HepG2 (cell line): ENCODE measurements around the gene MAST1. TPM values are rescaled to one million over a fixed set of nuclear protein-coding genes. Genes with fewer than 3 reads are reported as not detected.

Experiments
- ATAC-seq: fragments of 200-7000 bp; cut with Tn5 transposase; 3 replicates; pipeline ENCODE4 v1.9.1; 2020; ENCODE audit warnings: mild to moderate bottlenecking, moderate library complexity
- BruUV-seq: library from RNA; stranded (reverse); fragments of 400-500 nt; replicated peaks from 2 replicates; lab custom pipeline; 2021; lab: Mats Ljungman, UMichigan
- CTCF ChIA-PET: fragments of 300-600 bp; formaldehyde crosslinking; extraction: SDS; loops from one replicate; lab custom pipeline; 2021; ENCODE audit warnings: low total read pairs, inconsistent platforms, low intra/inter-chr PET ratio; lab: Yijun Ruan, JAX
- POLR2A ChIA-PET: fragments of 350-600 bp; sonication (Branson Sonifier 250); formaldehyde crosslinking; loops from one replicate; lab custom pipeline; 2020; ENCODE audit warnings: antibody characterized with exemption, inconsistent platforms; lab: Yijun Ruan, JAX
- DNase-seq: peaks from one replicate; pipeline ENCODE4 v3.0.0-alpha.2; 2015; ENCODE audit warnings: low spot score
- FAIRE-seq: peaks from 3 replicates; lab custom pipeline; 2011; peaks lifted over from hg19 to GRCh38; lab: Jason Lieb, UNC
- H2AFZ ChIP-seq: one replicate; pipeline ENCODE4 v1.6.1; 2011; ENCODE audit warnings: low read length, inconsistent platforms
- H3K27ac ChIP-seq: fragments of 300-600 bp; 3 replicates; pipeline ENCODE4 v1.8.0; 2011; ENCODE audit warnings: mixed run types, mild to moderate bottlenecking, mixed read lengths, low read length, inconsistent platforms; ENCODE audit not compliant: insufficient read depth; ENCODE audit errors: extremely low read length
- H3K27me3 ChIP-seq, 2 experiments: fragments of 200-600 bp in 1 of 2; 2 replicates in 1 of 2; 3 replicates in 1 of 2; pipeline versions ENCODE4 v1.6.0 to v1.8.0; 2011; ENCODE audit warnings: low read length in 2 of 2, mild to moderate bottlenecking in 2 of 2, moderate library complexity in 2 of 2, inconsistent platforms in 1 of 2; ENCODE audit not compliant: insufficient read depth in 2 of 2, control insufficient read depth in 1 of 2
- H3K36me3 ChIP-seq, 2 experiments: fragments of 200-600 bp in 1 of 2; replicated peaks in 1 of 2; 2 replicates in 1 of 2; 3 replicates in 1 of 2; pipeline versions ENCODE4 v1.5.1 to v1.8.0; 2011; ENCODE audit warnings: low read length in 2 of 2, inconsistent platforms in 1 of 2; ENCODE audit not compliant: insufficient read depth in 2 of 2, control insufficient read depth in 1 of 2
- H3K4me1 ChIP-seq: 2 replicates; pipeline ENCODE4 v1.5.1; 2012; ENCODE audit warnings: low read length, inconsistent platforms; ENCODE audit not compliant: insufficient read depth
- H3K4me2 ChIP-seq: 2 replicates; pipeline ENCODE4 v1.6.0; 2011; ENCODE audit warnings: low read depth, low read length, inconsistent platforms
- H3K4me3 ChIP-seq, 3 experiments: fragments of 200-600 bp in 1 of 3; sonication (generic), shearing (Covaris generic) in 1 of 3; replicated peaks in 1 of 3; 2 replicates each; pipeline ENCODE4 v1.5.1; 2011 to 2016; ENCODE audit warnings: low read length in 3 of 3, inconsistent platforms in 2 of 3, low read depth in 2 of 3, mild to moderate bottlenecking in 2 of 3, control low read depth in 1 of 3, mixed read lengths in 1 of 3; ENCODE audit not compliant: insufficient read depth in 1 of 3
- H3K79me2 ChIP-seq: one replicate; pipeline ENCODE4 v1.6.1; 2011; ENCODE audit warnings: low read length, inconsistent platforms; ENCODE audit not compliant: insufficient read depth
- H3K9ac ChIP-seq: 2 replicates; pipeline ENCODE4 v1.6.0; 2011; ENCODE audit warnings: mild to moderate bottlenecking, low read depth, low read length, inconsistent platforms; ENCODE audit not compliant: insufficient read depth
- H3K9me3 ChIP-seq: 2 replicates; pipeline ENCODE4 v1.5.1; 2012; ENCODE audit warnings: mild to moderate bottlenecking, low read length
- H4K20me1 ChIP-seq: 2 replicates; pipeline ENCODE4 v1.6.0; 2011; ENCODE audit warnings: inconsistent platforms, mild to moderate bottlenecking, low read length, moderate library complexity; ENCODE audit not compliant: insufficient read depth
- DMAP1 ChIP-seq: IDR thresholded peaks from 2 replicates; pipeline ENCODE4 v1.6.1; 2016
- IRF9 ChIP-seq: sonication (generic); formaldehyde crosslinking; IDR thresholded peaks from 2 replicates; pipeline ENCODE4 v1.8.0; 2022; ENCODE audit warnings: missing genetic modification reagents, mild to moderate bottlenecking, borderline replicate concordance
- KAT7 ChIP-seq: IDR thresholded peaks from 2 replicates; pipeline ENCODE4 v1.6.1; 2018; ENCODE audit warnings: borderline replicate concordance, missing compliant biosample characterization
- MLX ChIP-seq: IDR thresholded peaks from 2 replicates; pipeline ENCODE4 v1.6.1; 2016
- RCOR2 ChIP-seq: IDR thresholded peaks from 2 replicates; pipeline ENCODE4 v1.6.1; 2016; ENCODE audit warnings: missing biosample characterization, missing genetic modification reagents
- SP140L ChIP-seq: sonication (generic); formaldehyde crosslinking; IDR thresholded peaks from 2 replicates; pipeline ENCODE4 v1.4.0; 2020; ENCODE audit warnings: missing genetic modification reagents, borderline replicate concordance
- SP4 ChIP-seq: sonication (generic); formaldehyde crosslinking; IDR thresholded peaks from 2 replicates; pipeline ENCODE4 v1.8.1; 2023; ENCODE audit warnings: mild to moderate bottlenecking, missing genetic modification reagents
- ZBTB3 ChIP-seq: sonication (generic); formaldehyde crosslinking; IDR thresholded peaks from 2 replicates; pipeline ENCODE4 v1.4.0; 2020; ENCODE audit warnings: low read depth, mild to moderate bottlenecking, moderate library complexity, missing genetic modification reagents, borderline replicate concordance
- ZFP62 ChIP-seq: sonication (generic); formaldehyde crosslinking; IDR thresholded peaks from 2 replicates; pipeline ENCODE4 v1.4.0; 2020; ENCODE audit warnings: missing genetic modification reagents
- ZFY ChIP-seq: sonication (generic); formaldehyde crosslinking; IDR thresholded peaks from 2 replicates; pipeline ENCODE4 v1.4.0; 2020; ENCODE audit warnings: missing genetic modification reagents
- ZNF740 ChIP-seq: sonication (generic); formaldehyde crosslinking; IDR thresholded peaks from 2 replicates; pipeline ENCODE4 v1.4.0; 2020; ENCODE audit warnings: missing genetic modification reagents
- ZNF746 ChIP-seq: sonication (generic); formaldehyde crosslinking; IDR thresholded peaks from 2 replicates; pipeline ENCODE4 v1.8.0; 2022; ENCODE audit warnings: mild to moderate bottlenecking, missing genetic modification reagents
- ZNF747 ChIP-seq: sonication (generic); formaldehyde crosslinking; IDR thresholded peaks from 2 replicates; pipeline ENCODE4 v1.8.1; 2023; ENCODE audit warnings: missing genetic modification reagents, mild to moderate bottlenecking, borderline replicate concordance
- WGBS: methylation state at CpG from one replicate; pipeline ENCODE4 v1.1.6; 2017; ENCODE audit warnings: low lambda C conversion rate; 5-methylcytosine and 5-hydroxymethylcytosine counted together
- in situ Hi-C: cut with HindIII; loops from 2 replicates; pipeline ENCODE4 v1.10.0; 2017; ENCODE audit warnings: low pct_unique_long_range_greater_than_20kb; ENCODE audit not compliant: extremely low pct_ligation_motif_present
- intact Hi-C: fragments of 100-400 bp; cut with micrococcal nuclease; formaldehyde crosslinking; loops from one replicate; pipeline ENCODE4 v1.10.0; 2022; ENCODE audit not compliant: unreplicated experiment
- polyA plus RNA-seq, 8 experiments: library from polyadenylated mRNA; depleted of rRNA in 3 of 8; stranded (reverse) in 7 of 8; unstranded in 1 of 8; fragments of >200 nt; fragmentation: Illumina TruSeq in 4 of 8; extraction: Trizol in 4 of 8; gene quantifications; 2 replicates each; pipeline versions ENCODE4 v1.2.1 to v1.2.3, GENCODE V29; 2011 to 2016; ENCODE audit warnings: low read depth in 4 of 8, missing spikeins in 1 of 8, mixed read lengths in 1 of 8; ENCODE audit not compliant: insufficient read depth in 1 of 8
- total RNA-seq, 5 experiments: library from RNA; depleted of rRNA; stranded (reverse); fragments of >200 nt; fragmentation: Illumina TruSeq; extraction: Trizol; gene quantifications; 2 replicates each; pipeline ENCODE4 v1.2.3, GENCODE V29; 2016; ENCODE audit warnings: low read depth in 1 of 5

Gene MAST1
- total and polyA plus RNA-seq, 2 of the 13 experiments (the other 11 are each of a cell fraction or from before 2014, with no cell fraction given), result 0.73 to 4.7 TPM

- Histone ChIP-seq H3K4me3 (peak overlapping the region; percentile 81 to 100 (median 93); a peak in 3 of 6 replicates), H2AFZ (no peak overlapping the region), H3K4me1 (peaks cover 33% of the 10 kb centered on the region), H3K9me3 (no peaks in the 10 kb centered on the region), H3K4me2 (peak overlapping the region; percentile 88), H3K79me2 (peaks cover 14% of the 10 kb centered on the region), H3K36me3 (peaks cover 2 to 12% of the 10 kb centered on the region in 2 experiments; a peak in 4 of 5 replicates), H3K27ac (peak overlapping the region; percentile 92), H4K20me1 (peaks cover 5% of the 10 kb centered on the region; the same call in 1 of the 2 replicates), H3K9ac (peak overlapping the region; percentile 99; the same call in 1 of the 2 replicates), H3K27me3 (no peaks in the 10 kb centered on the region; a peak in 1 of 5 replicates)
- BruUV-seq, result no TSS peak
- TF ChIP-seq KAT7 (CRISPR knock-in tag) (no peak), DMAP1 (CRISPR knock-in tag) (no peak), ZNF747 (no peak), ZBTB3 (no peak), ZFP62 (CRISPR knock-in tag) (no peak), ZNF740 (no peak), SP140L (CRISPR knock-in tag) (no peak)
- no peak for ATAC-seq
- 100% methylated on average over 11 of the region's 18 CpGs for WGBS
- in situ Hi-C loops (loop anchor here (5.0 kb wide), 1 partner anchor 33 kb away; no protein-coding TSS in a partner anchor), intact Hi-C loops (no loop called here)
- CTCF ChIA-PET, result no interaction called here
- POLR2A ChIA-PET, result interaction anchor here (0.7 to 4.0 kb wide), 5 partner anchors 8 to 66 kb away, joined by 3 to 47 read pairs (median 5); partner anchors contain the start of gene JUNB
- FAIRE-seq, result no peak
- DNase-seq, result no peak
Measured at GRCh38 chr19:12799742-12800465, 38.4 kb upstream of the MAST1 start.

- TF ChIP-seq SP4 (CRISPR knock-in tag), result 0 out of 2 replicates have a peak, but pooled peaks have one; percentile 10
- no peak for TF ChIP-seq ZNF746 (CRISPR knock-in tag)
- no peak for TF ChIP-seq IRF9 (CRISPR knock-in tag)
- TF ChIP-seq ZFY (CRISPR knock-in tag), result no peak
- TF ChIP-seq MLX (CRISPR knock-in tag), result no peak
- TF ChIP-seq RCOR2, result no peak
- TF ChIP-seq, all 625 proteins: peak for 1
- Histone ChIP-seq H3K36me3 (peaks cover 2 to 12% of the 10 kb centered on the region in 2 experiments; a peak in 4 of 5 replicates), H3K27me3 (no peaks in the 10 kb centered on the region; a peak in 1 of 5 replicates), H3K9ac (peak overlapping the region; percentile 99), H3K4me2 (peak overlapping the region; percentile 88), H3K79me2 (peaks cover 14% of the 10 kb centered on the region), H3K27ac (peak overlapping the region; percentile 92), H3K4me1 (peaks cover 33% of the 10 kb centered on the region), H4K20me1 (peaks cover 5% of the 10 kb centered on the region; the same call in 1 of the 2 replicates), H3K4me3 (peak overlapping the region; percentile 81 to 100 (median 93)), H3K9me3 (no peaks in the 10 kb centered on the region), H2AFZ (no peak overlapping the region)
- intact Hi-C loops (no loop called here), in situ Hi-C loops (loop anchor here (5.0 kb wide), 1 partner anchor 33 kb away; no protein-coding TSS in a partner anchor)
- no peak for ATAC-seq
- ChIA-PET CTCF (no interaction called here), POLR2A (interaction anchor here (0.7 to 4.0 kb wide), 7 partner anchors 8 to 67 kb away, joined by 3 to 47 read pairs (median 3); partner anchors contain the start of genes GET3 and JUNB)
- no peak for DNase-seq
- FAIRE-seq, result no peak
- 80% methylated on average over 1 of the region's 1 CpG for WGBS
- no TSS peak for BruUV-seq
Measured at GRCh38 chr19:12800466-12800770, 37.9 kb upstream of the MAST1 start.
